ENCODE results near the gene HMGN1.
A peak's percentile ranks its signal among the peaks of the same experiment; 100 is the strongest.
"Not testable (repeated sequence)": the region's sequence is repeated elsewhere in the genome, so short reads cannot be mapped to it uniquely, and the experiment has no call there.

Gene HMGN1, protein sequence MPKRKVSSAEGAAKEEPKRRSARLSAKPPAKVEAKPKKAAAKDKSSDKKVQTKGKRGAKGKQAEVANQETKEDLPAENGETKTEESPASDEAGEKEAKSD

DNA sequence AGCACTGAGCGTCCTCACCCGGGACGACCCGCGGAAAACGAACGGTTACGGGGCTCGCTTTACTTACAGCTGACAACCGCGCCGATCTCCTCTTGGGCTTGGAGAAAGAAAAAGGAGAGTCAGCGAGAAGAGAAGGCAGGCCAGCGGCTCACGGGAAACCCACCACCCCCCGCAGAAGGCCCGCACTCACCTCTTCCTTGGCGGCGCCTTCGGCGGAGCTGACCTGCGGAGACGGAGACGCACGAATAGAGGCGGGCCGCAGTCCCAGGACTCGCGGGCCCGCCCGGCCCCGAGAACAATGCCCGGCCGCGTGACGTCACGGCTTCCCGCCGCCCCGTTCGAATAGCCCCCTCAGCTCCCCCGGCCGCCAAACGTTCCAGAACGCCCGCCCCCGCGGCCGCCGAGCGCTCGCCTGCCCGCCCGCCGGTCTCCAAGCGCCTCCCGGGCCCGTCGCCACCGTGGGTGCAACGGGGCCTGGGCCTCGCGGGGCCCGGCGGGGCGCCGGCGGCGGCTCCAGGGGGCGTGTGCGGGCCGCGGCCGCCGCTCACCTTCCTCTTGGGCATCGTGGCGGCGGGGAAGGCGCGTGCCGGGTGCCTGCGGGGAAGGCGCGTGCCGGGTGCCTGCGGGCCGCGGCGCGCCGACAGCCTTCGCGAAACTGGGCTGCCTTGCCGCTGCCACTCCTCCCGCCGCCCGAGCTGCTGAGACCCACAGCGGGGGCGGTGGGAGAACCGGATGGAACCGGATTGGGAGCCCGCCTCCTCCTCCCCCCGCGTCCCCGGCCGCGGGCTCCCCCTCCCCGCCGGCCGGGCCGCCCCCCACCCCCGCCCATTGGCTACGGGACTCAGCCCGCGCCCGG lies at the start of gene HMGN1:
HMGN1 (minus strand) TSS at position 734 of the 856 bp plus-strand sequence; CDS start at position 563, 171 bp downstream.
- no peak for DNase-seq

DNA sequence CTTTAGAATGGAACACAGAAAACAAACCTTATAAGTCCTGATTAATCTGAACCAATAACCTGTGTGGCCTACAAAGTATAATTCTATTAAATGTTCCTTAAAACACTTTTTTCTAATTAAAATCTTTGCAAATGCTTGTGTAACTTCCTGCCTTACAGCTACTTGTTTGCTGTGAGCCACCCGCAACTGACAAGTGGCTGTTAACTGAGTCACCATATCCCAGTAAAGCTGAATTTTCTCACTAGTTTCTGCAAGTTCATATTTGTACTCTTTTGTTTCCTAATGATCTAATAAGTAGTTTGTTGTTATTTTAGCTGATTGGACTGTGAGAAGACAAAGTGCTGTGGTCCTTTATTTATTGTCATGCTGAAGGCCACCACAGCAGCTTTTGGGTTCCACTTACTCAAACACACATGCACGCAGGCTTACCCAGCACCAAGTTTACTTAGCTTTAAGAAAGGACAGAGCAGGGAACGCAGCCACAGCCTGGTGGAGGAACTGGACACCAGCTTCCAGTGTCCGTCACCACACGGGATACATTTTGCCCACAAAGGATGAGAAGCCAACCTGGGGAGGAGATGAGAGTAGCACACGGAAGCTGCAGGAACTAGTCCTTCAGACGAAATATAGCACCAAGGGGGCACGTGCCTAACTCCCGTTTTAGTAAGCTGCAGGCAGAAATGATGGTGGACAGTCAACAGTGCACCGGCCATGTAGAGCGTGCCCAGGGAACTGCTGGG lies 48.9 kb upstream of the HMGN1 start:
- DNase-seq, result no peak

DNA sequence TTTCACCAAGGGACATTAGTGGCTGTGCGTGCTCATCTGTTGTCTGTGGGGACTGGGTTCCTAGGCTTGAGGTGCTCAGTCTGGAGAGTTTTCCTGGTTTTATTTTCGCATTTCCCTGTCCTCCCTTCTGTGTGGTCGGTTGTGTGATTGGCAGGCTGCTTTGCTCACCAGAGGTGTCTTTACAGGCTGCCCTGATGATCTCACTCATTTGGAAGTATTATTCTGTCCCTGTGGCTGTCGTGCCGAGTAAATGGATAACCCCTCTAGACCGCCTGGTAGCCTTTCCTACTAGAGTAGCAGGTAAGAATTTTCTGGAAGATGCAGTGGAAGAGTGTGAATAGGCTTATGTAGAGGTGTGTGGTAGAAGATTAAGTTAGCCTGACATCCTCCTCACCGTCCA lies 44.1 kb upstream of the HMGN1 start:
- no peak for DNase-seq

DNA sequence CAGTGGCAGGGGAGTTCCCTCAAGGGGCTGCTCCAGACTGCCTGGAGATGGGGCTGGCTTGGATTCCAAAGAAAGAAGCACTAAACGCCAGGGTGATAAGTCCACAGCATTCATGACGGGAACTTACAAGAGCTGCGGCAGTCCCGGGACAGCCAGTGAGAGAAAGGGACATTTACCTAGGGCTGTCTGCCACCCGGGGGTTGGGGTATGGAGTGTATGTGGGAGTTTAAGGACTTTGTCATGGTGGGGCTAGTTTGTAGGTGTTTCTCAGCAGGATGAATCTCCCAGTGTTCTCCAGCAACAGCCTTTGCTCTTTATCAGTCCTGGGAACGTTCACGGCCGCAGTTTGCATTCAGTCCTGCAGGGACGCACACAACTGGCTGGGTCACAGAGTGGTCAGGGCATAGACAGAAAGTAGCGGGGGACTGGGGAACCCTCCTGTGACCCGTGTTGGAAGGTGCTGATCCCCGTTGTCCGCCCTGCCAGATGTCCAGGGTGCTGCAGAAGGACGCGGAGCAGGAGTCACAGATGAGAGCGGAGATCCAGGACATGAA lies 41.4 kb upstream of the HMGN1 start:
- DNase-seq, result no peak

DNA sequence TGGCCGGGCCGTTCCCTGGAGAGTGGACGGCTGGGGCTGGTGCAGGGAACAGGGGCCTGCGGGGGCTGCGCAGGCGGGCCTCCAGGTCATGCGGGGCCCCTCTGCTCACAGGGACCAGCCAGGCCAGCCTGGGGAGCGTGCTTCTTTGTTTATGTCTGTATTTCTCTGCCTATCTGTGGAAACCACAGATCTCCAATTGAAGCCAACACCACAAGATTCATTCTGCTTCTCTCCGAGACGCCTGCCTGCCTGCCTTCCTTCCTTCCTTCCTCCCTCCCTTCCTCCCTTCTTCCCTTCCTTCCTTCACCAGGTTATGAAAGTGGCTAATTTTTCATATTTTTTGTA lies 39.9 kb upstream of the HMGN1 start:
- DNase-seq, result no peak

DNA sequence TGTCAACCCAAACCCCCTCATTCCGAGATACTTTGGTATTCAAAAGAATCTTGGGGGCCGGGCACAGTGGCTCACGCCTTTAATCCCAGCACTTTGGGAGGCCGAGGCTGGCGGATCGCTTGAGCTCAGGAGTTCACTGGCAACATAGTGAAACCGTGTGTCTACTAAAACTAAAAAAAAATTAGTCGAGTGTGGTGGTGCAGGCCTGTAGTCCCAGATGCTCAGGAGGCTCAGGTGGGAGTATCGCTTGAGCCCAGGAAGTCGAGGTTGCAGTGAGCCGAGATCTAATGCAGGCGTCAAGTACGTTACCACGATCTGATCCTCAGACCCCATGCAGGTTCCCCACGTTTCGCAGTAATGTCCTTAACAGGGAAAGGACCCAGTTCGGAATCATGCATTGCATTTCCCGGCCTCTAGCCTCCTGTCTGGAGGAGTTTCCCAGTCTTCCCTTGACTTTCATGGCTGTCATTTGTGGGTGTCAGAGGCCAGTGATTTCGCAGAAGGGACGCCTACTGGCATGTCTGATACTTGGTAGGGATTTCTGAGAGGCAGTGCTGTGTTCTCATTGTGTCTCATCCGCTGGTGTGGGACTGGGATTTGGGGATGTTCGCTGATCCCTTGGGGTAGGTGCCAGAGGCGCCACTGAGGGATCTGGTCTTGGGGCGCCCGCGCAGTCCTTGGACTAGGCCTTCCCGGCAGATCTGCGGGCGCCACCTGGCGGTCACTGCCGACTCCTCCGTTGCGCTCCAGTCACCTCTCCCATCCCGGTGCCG lies 39.3 kb upstream of the HMGN1 start:
- DNase-seq, result peak; percentile 77

DNA sequence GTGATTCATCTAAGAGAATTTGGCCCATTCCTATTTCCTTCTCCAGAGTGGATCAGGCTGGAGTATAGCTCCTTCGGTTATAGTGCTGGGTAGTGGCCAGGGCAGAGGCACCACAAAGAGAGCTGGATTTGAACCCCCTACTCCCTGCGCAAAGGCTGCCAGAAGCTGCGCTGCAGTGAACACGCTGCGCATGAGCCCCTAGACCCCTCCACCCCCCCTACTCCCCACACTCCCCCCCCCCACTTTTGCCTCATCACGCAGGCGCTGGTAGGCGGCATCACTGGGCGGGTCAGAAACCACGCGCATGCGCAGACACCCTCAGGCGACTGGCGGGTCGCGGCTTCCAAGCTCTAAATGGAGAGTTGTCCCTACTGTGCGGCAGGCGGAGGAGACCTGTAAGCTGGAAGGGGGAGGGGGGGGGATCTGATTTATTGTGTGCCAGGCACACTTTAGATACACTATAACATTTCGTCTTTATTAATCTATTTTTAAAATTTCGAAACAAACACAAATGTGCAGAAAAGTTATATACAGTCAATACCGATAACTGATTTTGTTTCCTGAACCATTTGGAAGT lies 38.7 kb upstream of the HMGN1 start:
- DNase-seq, result no peak

DNA sequence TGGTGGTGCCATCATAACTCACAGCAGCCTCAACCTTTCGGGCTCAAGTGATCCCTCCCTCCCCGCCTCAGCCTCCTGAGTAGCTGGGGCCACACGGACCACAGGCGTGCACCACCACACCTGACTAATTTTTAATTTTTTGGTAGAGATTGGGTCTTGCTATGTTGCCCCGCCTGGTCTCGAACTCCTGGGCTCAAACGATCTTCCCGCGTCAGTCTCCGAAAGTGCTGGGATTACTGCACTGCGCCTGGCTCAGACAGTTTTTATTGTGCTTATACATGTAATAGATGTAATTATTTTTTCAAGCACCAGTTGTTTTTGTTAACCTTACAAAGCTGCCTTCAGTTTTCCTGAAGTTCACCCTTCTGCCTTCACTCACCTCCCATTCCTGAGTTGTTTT lies 38.0 kb upstream of the HMGN1 start:
- no peak for DNase-seq

DNA sequence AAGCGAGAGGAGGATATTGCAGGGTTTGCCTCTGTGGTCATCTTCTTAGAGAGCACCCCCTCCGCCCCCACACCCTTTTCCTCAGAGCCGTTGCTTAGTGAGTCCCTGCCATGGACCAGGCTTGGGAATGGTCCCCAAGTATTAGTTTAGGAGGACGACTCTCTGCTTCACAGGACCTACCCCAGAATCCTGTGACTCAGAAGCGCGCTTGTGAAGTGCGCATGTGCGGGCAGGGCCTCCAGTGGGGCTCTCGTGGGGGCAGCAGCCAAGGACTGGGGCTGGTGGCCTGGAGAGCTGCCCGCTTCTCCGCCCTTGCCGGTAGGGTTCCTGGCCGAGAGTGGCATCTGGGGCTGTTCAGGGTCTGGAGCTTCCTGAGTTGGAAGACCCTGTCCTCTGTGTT lies 37.3 kb upstream of the HMGN1 start:
- DNase-seq, result no peak

DNA sequence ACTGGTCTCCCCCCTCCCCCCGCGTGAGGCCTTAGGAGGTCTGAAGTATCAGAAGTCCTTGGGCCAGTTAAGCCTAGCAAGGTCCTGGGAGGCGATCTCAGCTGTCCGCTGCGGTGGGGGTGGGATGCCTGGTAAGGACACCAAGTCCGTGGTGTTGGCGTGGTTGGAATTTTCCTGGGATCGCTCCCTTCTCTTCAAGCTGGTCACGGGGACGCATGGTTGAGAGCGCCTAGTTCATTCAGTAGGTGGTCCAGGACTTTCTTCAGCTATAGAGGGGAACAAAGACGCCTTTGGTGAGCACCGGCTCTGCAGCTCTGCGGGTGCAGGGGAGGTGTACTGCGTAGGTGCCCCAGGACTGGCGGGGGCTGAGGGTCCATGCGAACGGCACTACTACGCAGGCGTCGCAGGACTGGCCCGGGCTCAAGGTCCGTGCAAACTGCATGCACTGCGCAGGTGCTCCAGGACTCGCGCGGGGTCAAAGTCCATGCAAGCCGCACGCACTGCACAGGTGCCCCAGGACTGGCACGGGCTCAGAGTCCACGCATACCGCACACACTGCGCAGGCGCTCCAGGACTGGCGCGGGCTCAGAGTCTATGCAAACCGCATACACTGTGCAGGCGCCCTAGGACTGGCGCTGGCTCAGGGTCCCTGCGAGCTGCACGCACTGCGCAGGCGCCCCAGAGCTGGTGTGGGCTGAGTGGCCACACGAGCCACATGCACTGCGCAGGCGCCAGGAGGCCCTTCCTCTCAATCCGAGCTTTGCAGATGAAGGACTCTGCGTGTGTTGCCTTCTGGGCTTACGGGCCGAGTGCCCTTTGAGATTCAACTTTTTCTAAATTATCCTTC lies 36.6 kb upstream of the HMGN1 start:
- DNase-seq, result no peak

DNA sequence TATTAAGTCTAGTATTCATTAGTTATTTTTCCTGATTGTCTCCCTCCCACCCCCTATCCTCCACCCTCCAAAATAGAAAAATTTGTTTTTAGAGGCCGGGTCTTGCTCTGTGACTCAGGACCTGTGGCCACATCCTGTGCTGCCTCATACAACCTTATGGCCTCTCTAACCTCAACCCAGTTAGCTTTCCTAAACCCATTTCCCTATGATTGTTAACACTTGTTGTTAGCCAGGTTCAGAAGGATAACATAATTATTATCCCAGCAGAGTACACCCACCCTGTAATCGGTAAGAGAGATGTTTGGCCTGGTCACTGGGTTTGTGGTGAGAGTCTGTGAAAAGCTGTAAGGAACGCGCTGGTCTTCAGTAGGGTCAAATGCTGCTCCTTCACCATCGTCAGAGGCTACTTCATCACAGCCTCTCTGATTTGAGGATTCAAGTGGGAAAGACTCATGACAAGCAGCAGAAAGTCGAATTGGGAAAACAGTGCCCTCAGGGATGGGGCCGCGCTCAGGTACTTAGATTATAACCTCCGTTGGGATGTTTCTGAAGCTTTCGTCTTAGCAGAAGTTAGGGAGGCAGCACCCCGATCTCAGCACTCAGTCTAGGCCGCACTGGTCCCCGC lies 35.9 kb upstream of the HMGN1 start:
- no peak for DNase-seq

DNA sequence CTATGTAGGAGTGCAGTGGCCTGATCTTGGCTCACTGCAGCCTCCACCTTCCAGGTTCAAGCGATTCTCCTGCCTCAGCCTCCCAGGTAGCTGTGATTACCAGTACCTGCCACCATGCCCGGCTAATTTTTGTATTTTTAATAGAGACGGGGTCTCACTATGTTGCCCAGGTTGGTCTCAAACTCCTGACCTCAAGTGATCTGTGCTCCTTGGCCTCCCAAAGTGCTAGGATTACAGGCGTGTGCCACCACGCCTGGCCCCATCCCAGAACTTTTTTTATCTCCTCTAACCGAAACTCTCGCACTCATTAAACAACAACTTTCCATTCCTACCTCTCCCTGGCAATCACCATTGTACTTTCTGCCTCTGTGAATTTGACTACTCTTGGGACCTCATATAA lies 33.2 kb upstream of the HMGN1 start:
- not testable (repeated sequence) for DNase-seq

DNA sequence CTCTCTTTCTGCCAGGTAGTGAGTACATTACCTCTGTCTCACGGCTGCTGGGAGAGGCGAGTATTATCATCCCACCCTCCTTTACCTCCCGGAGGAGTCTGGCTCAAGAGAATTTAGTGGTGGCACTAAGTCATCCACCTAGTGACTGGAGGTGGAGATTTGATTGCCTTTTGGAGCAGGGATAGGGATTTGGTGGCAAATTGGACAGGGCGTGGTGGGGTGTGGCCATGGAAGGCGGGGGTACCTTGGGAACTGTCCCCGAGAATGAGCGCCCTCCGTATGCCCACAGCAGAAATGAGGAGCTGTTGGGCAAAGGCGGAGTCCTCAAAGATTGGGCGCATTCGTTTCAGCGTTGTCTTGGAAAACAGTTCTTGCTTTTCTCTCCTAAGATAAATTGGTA lies 32.1 kb upstream of the HMGN1 start:
- DNase-seq, result no peak

DNA sequence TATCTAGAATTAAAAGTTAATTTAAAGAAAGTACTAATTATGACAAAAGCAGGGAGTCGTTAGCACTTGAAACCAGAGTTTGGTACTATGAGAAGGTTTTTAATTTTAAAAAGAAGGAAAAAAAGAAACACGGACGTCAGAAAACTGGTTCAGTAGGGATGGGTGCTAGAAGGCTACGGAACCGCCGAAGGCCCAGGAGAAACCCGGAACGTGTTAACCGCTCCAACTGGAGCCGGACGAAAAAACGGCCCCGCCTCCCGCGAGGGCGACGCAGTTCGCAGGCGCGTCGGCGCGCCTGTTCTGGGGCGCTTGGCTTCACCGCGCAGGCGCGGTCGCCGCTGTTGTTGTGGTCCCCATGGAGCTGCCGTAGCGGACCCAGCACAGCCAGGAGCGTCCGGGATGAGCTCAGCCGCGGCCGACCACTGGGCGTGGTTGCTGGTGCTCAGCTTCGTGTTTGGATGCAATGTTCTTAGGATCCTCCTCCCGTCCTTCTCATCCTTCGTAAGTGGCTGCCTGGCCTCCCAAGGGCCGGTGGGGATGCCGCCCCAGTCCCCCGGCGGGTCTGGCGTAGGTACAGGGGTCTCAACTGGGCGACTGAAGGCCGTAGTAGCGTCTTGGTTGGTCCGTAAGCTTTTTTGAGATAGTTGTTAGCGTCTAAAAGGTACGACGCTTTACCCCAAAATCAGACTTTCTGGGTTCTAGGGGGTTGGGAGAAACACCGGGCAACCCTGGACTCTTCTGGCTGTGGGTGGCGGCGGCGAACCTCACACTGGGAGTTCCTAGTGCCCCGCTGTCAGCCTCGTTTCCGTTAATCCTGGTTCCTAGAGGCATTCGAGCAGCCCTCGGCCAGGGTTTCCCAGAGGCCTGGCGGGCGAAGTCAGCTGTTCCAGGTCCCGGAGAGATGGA lies 31.4 kb upstream of the HMGN1 start:
- DNase-seq, result peak; percentile 30

DNA sequence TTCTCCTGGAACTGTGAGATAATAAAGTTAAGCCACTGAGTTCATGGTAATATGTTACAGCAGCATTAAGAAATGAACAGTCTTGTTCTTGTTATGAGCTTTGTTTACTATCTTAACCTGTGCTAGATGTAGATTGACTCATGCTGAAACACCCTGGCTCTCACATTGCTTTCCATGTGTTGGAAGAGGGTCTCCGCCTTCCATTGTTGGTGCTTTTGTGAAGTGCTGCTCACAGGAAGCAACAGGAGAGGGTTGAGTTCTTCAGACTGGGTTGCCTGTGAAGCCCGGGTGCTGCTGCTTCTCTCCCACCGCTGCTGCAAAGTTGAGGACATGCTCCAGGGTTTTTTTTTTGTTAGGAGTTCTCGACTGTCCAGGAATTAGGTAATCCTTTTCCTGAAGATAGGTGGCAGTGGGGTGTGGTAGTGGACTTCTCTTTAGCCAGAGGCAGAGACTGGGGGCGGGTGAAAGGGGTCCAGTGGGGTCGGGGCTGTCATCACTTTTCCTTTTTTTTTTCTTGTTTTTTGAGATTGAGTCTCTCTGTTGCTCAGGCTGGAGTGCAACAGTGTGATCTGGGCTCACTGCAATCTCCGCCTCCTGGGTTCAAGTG lies 28.7 kb upstream of the HMGN1 start:
- DNase-seq, result no peak

DNA sequence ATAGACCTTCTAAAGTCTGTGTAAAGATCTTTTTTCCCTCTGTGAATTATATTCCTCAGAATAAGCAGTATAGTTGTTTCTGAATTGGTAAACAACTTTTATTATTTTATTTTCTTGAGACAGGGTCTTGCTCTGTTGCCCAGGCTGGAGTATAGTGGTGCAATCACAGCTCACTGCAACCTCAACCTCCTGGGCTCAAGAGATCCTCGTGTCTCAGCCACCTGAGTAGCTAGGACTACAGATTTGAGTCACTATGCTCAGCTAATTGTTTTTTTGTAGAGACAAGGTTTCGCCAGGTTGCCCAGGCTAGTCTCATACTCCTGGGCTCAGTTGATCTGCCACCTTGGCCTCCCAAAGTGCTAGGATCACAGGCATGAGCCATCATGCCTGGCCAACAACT lies 26.6 kb upstream of the HMGN1 start:
- no peak for DNase-seq

DNA sequence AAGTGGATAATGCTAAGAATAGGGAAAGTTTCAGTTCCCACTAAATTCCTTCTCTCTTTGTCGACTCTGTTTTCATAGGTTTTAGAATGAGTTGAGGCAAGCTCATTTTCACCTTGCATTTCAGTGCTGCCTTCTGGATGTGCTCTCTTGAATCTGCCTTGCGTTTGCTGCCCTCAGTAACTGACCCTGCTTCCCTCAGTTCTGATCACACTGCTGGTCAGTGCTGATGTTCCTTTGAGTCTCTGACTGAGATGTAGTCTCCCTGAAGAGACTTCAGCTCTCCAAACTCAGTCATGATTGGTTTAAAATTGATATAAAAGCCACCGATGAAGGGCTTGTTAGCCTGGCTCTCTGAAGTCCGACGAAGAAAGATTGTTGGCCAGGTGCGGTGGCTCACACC lies 25.2 kb upstream of the HMGN1 start:
- DNase-seq, result no peak

DNA sequence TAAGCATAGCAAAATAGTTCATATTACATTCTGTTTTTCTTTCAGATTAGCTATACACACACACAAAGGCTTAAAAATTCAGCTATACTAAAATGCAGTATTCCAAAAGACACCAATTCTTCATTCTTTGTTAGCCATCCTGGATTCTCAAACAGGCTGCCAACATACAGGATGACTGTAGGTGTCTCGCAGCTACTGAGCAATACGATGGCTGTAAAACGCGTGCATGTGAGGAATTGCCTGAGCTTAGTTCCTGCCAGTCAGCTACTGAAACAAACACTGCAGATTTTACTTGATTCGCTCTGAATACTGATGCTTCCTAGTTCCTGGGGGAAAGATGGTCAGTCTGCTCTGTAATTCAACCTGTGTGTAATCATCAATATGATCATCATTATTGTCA lies 24.7 kb upstream of the HMGN1 start:
- no peak for DNase-seq

DNA sequence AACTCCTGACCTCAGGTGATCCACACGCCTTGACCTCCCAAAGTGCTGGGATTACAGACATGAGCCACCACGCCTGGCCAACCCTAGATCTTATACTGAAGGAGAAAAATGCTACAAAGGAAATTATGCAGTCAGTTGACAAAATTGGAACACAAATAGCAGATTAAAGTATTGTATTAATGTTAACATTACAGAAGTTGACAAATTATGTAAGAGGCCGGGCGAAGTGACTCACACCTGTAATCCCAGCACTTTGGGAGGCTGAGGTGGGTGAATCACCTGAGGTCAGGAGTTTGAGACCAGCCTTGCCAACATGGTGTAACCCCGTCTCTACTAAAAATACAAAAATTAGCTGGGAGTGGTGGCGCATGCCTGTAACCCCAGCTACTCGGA lies 21.0 kb upstream of the HMGN1 start:
- not testable (repeated sequence) for DNase-seq

DNA sequence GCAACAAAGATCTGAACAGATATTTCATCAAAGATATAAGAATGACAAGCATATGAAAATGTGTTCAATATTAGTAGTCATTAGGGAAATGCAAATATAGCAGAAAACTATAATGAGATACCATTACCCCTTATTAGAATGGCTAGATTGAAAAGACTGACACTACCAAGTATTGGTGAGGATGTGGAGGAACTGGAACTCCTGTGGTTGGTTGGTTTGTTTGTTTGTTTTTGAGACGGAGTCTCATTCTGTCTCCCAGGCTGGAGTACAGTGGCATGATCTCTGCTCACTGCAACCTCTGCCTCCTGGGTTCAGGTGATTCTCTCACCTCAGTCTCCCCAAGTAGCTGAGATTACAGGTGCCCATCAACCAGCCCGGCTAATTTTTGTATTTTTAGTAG lies 18.9 kb upstream of the HMGN1 start:
- DNase-seq, result no peak

All from cortex of kidney (tissue), 1 donor.